Subcutaneous adipose tissue (tissue), 4 donors: ENCODE results near the gene ULBP3. TPM values are rescaled to one million over a fixed set of nuclear protein-coding genes. Genes with fewer than 3 reads are reported as not detected.

ENCODE experiments used
- total RNA-seq, 4 donors: library from RNA; depleted of rRNA; stranded (reverse); fragments of >200 nt; gene quantifications; one replicate each; pipeline ENCODE4 v1.1.0, GENCODE V29; 2016
- TF ChIP-seq, protein P1 (sequence below): fragments of 450-650 bp; IDR thresholded peaks from one replicate; pipeline ENCODE4 v1.5.1; 2016; ENCODE audit warnings: low read depth, mild to moderate bottlenecking, control low read depth, antibody characterized with exemption, moderate library complexity

The ULBP3 gene
- total RNA-seq, 4 donors from 2014 or later = 1.7 to 8.1 (median 6.4) TPM; not detected in 1

DNA sequence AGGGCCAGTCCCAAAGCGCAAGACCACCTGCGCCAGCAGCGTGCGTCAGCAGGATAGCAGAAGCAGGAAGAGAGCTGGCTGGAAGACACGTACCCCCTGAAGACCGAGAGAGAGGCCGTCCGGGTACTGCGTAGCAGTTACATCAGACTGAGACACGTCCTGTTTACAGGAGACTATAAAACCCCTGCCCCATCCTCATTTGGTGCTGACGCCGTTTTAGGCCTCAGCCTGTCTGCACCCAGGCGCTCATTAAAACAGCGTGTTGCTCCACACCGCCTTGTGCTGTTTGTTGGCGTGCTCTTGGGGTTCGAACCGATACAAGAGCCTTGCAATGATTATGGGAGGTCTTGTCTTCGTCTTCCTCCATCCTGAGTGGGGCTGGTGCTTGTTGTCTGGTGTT lies 31.8 kb upstream of the ULBP3 start:
- TF ChIP-seq, protein P1, sequence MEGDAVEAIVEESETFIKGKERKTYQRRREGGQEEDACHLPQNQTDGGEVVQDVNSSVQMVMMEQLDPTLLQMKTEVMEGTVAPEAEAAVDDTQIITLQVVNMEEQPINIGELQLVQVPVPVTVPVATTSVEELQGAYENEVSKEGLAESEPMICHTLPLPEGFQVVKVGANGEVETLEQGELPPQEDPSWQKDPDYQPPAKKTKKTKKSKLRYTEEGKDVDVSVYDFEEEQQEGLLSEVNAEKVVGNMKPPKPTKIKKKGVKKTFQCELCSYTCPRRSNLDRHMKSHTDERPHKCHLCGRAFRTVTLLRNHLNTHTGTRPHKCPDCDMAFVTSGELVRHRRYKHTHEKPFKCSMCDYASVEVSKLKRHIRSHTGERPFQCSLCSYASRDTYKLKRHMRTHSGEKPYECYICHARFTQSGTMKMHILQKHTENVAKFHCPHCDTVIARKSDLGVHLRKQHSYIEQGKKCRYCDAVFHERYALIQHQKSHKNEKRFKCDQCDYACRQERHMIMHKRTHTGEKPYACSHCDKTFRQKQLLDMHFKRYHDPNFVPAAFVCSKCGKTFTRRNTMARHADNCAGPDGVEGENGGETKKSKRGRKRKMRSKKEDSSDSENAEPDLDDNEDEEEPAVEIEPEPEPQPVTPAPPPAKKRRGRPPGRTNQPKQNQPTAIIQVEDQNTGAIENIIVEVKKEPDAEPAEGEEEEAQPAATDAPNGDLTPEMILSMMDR = no peak

DNA sequence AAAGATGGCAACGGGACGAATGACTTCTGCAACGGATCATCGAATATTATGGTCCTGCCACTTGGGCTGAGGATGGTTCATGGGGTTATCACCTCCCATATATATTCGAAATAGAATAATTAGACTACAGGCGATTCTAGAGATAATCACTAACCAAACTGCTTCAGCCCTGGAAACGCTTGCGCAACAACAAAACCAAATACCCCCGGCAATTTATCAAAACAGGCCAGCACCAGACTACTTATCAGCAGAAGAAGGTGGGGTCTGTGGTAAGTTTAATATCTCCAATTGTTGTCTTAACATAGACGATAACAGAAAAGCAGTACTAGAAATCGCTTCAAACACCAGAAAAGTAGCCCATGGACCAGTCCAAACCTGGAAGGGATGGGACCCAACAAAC lies 31.0 kb upstream of the ULBP3 start:
- TF ChIP-seq, protein P1 = no peak

DNA sequence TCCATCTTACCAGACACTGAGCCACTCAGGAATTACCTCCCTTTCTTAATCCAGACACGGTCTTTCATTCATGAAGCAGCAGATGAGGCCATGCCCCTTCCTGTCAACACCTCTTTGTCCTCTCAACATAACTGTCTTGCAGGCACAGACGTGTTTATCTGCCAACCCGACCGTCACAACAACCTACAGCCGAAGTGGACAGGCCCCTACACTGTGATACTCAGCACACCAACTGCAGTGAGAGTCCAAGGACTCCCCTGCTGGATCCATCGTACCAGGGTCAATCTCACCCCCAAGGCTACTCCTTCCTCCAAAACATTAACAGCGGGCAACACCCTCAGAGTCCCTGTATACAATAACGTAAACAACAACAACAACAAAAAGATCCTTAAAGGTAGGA lies 30.6 kb upstream of the ULBP3 start:
- TF ChIP-seq, protein P1 = no peak

DNA sequence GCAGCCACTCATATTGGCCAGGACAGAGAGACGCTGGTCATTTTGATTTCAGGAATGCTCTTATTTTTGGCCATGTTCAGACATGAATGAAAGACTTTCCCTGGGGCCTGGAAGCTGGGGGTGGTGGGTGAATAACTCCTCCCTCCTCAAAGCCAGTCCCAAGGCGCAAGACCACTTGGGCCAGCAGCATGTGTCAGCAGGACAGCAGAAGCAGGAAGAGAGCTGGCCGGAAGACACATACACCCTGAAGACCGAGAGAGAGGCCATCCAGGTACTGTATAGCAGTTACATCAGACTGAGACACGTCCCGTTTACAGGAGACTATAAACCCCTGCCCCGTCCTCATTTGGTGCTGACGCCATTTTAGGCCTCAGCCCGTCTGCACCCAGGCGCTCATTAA lies 29.2 kb upstream of the ULBP3 start:
- TF ChIP-seq, protein P1 = no peak

DNA sequence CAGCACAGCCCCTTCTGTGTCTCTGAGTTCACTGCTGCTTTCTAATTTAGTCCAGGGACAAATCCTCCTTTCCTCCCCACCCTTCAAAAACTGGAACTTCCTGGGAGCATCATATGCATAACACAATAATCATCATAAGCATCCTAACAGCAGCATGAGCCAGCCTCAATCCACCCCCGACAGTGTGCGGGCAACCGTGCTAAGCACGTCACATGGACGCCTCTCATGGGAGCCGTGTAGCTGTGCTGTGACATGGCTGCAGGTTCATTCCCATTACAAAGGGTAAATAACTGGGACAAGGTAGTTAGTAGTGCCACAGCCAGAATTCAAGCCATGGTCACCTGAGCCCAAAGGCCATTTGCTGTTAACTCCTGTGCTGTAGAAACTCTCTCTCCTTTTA lies 24.5 kb upstream of the ULBP3 start:
- TF ChIP-seq, protein P1 = no peak

DNA sequence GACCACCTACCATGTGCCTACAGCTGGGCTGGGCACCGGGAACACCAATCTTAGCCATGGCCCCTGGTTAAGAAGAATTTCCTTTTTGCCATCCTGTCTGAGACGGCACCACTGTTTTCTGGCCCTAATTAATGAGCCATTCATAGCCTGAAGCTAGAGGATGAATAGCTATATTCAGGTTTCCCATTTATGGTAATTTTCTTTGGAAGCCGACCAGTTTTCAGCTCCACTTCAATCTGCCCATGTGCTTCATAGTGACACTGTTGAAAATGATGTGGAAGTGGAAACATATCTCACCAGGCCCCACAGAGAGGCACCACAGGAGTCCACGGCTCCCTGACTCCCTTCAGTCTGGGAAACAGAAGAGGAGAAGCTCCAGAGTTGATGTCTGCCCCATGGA lies 22.6 kb upstream of the ULBP3 start:
- TF ChIP-seq, protein P1 = no peak

DNA sequence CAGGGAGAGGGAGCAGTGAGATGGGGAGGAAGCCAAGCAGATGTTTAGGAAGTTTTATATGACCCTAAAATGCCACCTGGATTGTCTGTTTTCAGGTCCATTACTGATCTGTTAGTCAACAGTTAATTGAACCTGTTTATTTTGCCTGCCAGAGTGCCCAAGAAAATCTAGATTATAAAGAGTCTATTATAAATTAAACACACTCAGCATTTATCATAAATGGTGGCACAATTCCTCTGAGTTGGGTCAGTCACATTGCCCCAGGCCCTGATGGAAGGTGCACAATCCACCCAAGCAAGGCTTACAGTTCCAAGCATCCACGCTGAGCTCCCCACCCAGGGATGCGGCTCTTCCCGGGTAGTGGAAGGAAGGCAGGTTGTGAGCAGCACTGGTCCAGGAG lies 21.4 kb upstream of the ULBP3 start:
- TF ChIP-seq, protein P1 = no peak
